Measurements from ENCODE around the gene SNX30. TPM values are rescaled to one million over a fixed set of nuclear protein-coding genes. Genes with fewer than 3 reads are reported as not detected.

The SNX30 gene
- total and polyA plus RNA-seq, 4 donors = 1.8 to 13.5 (median 6.5) TPM

- H3K27me3 ChIP-seq (ENCODE audit: control insufficient read depth in 4 of 4, insufficient read depth in 4 of 4, low read length in 3 of 4) = no peaks in the 10 kb centered on the region
- no peaks in the 10 kb centered on the region for H3K36me3 ChIP-seq (ENCODE audit: control insufficient read depth in 4 of 4, insufficient read depth in 3 of 4, low read depth in 1 of 4, low read length in 3 of 4)
- no peak for TF ChIP-seq SP1 (IDR thresholded peaks at IDR 0.05)
- no peak for TF ChIP-seq FOXA1 (IDR thresholded peaks at IDR 0.05)
- no peak for TF ChIP-seq TAF1 (conservative IDR thresholded peaks at IDR 0.05)
- TF ChIP-seq ZBTB33 (IDR thresholded peaks at IDR 0.05) = no peak
- no peak for TF ChIP-seq HNF4G (IDR thresholded peaks at IDR 0.05)
- TF ChIP-seq YY1 (IDR thresholded peaks at IDR 0.05) = no peak
- no peak for TF ChIP-seq CTCF (IDR thresholded peaks at IDR 0.05; ENCODE audit: low read depth, low read length, missing input control)
- no peak for TF ChIP-seq HNF4A (conservative IDR thresholded peaks at IDR 0.05)
- no peak for TF ChIP-seq GABPA (IDR thresholded peaks at IDR 0.05 in 1 of 2, conservative IDR thresholded peaks at IDR 0.05 in 1 of 2)
- TF ChIP-seq RAD21 (IDR thresholded peaks at IDR 0.05) = no peak
- TF ChIP-seq RXRA (IDR thresholded peaks at IDR 0.05) = no peak
- no peak for TF ChIP-seq ATF3 (IDR thresholded peaks at IDR 0.05)
- no peak for TF ChIP-seq FOXA2 (IDR thresholded peaks at IDR 0.05)
- H3K27ac ChIP-seq (ENCODE audit: low read depth in 1 of 2, low read length in 2 of 2) = no peak overlapping the region
- no peak overlapping the region for H3K4me3 ChIP-seq (ENCODE audit: low read depth in 1 of 3, low read length in 3 of 3)
- no peak for DNase-seq (ENCODE audit: low spot score)
- peaks cover 0 to 10% (median 6%) of the 10 kb centered on the region in 4 donors for H3K4me1 ChIP-seq (ENCODE audit: control insufficient read depth in 4 of 4, insufficient read depth in 4 of 4, low read length in 3 of 4)
- H3K9me3 ChIP-seq (ENCODE audit: control insufficient read depth in 4 of 4, low read length in 3 of 4) = no peaks in the 10 kb centered on the region
- no peak overlapping the region for H3K9ac ChIP-seq (ENCODE audit: low read depth in 1 of 2, low read length in 2 of 2)
- WGBS = 66% methylated on average over 2 of the region's 2 CpGs
Measured at GRCh38 chr9:112772215-112772509, 21.6 kb downstream of the SNX30 start.

GRCh38 chr9:112772551-112772950, 22.0 kb downstream of the SNX30 start:
- no peak for TF ChIP-seq FOXA1 (IDR thresholded peaks at IDR 0.05)
- TF ChIP-seq HNF4G (IDR thresholded peaks at IDR 0.05) = no peak
- no peak for TF ChIP-seq GABPA (IDR thresholded peaks at IDR 0.05 in 1 of 2, conservative IDR thresholded peaks at IDR 0.05 in 1 of 2)
- TF ChIP-seq FOXA2 (IDR thresholded peaks at IDR 0.05) = no peak
- TF ChIP-seq RAD21 (IDR thresholded peaks at IDR 0.05) = no peak
- no peak for TF ChIP-seq MAX (IDR thresholded peaks at IDR 0.05)
- no peak for TF ChIP-seq RXRA (IDR thresholded peaks at IDR 0.05)
- TF ChIP-seq JUND (IDR thresholded peaks at IDR 0.05) = no peak
- no peak for TF ChIP-seq NR2F2 (IDR thresholded peaks at IDR 0.05)
- no peak for TF ChIP-seq ZBTB33 (IDR thresholded peaks at IDR 0.05)
- TF ChIP-seq EGR1 (IDR thresholded peaks at IDR 0.05; ENCODE audit: low read depth in 2 of 2) = no peak
- TF ChIP-seq TAF1 (conservative IDR thresholded peaks at IDR 0.05) = no peak
- no peak for TF ChIP-seq ATF3 (IDR thresholded peaks at IDR 0.05)
- no peak for DNase-seq (ENCODE audit: low spot score)
- no peaks in the 10 kb centered on the region for H3K36me3 ChIP-seq (ENCODE audit: control insufficient read depth in 4 of 4, insufficient read depth in 3 of 4, low read depth in 1 of 4, low read length in 3 of 4)
- 89% methylated on average over 4 of the region's 4 CpGs for WGBS
- H3K4me3 ChIP-seq (ENCODE audit: low read depth in 1 of 3, low read length in 3 of 3) = no peak overlapping the region
- no peaks in the 10 kb centered on the region for H3K27me3 ChIP-seq (ENCODE audit: control insufficient read depth in 4 of 4, insufficient read depth in 4 of 4, low read length in 3 of 4)
- H3K9me3 ChIP-seq (ENCODE audit: control insufficient read depth in 4 of 4, low read length in 3 of 4) = no peaks in the 10 kb centered on the region
- H3K27ac ChIP-seq (ENCODE audit: low read depth in 1 of 2, low read length in 2 of 2) = no peak overlapping the region
- H3K4me1 ChIP-seq (ENCODE audit: control insufficient read depth in 4 of 4, insufficient read depth in 4 of 4, low read length in 3 of 4) = peaks cover 0 to 10% (median 6%) of the 10 kb centered on the region in 4 donors
- no peak overlapping the region for H3K9ac ChIP-seq (ENCODE audit: low read depth in 1 of 2, low read length in 2 of 2)

Measured in liver (tissue), 9 donors.